Measurements from ENCODE around the gene TMTC1.

DNA sequence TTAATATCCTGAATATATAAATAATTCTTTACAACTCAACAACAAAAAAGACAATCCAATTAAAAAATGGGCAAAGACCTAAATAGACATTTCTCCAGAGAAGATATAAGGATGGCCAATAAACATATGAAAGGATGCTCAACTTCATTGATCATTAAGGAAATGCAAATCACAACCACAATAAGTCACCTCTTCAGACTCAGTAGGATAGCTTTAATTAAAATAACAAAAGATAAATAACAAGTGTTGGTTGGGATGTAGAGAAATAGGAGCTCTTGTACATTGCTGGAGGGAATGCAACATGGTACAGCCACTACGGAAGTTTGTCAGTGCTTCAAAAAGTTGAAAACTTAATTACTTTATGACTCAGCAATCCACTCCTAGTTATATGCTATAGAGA, 156.5 kb downstream of the TMTC1 start:
- TF ChIP-seq, protein P1, sequence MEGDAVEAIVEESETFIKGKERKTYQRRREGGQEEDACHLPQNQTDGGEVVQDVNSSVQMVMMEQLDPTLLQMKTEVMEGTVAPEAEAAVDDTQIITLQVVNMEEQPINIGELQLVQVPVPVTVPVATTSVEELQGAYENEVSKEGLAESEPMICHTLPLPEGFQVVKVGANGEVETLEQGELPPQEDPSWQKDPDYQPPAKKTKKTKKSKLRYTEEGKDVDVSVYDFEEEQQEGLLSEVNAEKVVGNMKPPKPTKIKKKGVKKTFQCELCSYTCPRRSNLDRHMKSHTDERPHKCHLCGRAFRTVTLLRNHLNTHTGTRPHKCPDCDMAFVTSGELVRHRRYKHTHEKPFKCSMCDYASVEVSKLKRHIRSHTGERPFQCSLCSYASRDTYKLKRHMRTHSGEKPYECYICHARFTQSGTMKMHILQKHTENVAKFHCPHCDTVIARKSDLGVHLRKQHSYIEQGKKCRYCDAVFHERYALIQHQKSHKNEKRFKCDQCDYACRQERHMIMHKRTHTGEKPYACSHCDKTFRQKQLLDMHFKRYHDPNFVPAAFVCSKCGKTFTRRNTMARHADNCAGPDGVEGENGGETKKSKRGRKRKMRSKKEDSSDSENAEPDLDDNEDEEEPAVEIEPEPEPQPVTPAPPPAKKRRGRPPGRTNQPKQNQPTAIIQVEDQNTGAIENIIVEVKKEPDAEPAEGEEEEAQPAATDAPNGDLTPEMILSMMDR (IDR thresholded peaks at IDR 0.05 in 2 of 3, conservative IDR thresholded peaks at IDR 0.05 in 1 of 3; ENCODE audit: insufficient read depth in 2 of 3, low read depth in 1 of 3, low read length in 3 of 3) = no peak
- TF ChIP-seq ARNT (IDR thresholded peaks at IDR 0.05) (no peak), NFIC (IDR thresholded peaks at IDR 0.05) (no peak), SMC3 (conservative IDR thresholded peaks at IDR 0.05; ENCODE audit: insufficient read depth, low read depth, low read length) (no peak), CBX5 (IDR thresholded peaks at IDR 0.05; ENCODE audit: borderline replicate concordance, low read depth) (no peak), SAFB2 (IDR thresholded peaks at IDR 0.05; ENCODE audit: borderline replicate concordance, low read depth, low read length, severe bottlenecking) (no peak), RB1 (IDR thresholded peaks at IDR 0.05; ENCODE audit: low read depth) (no peak), MCM2 (IDR thresholded peaks at IDR 0.05; ENCODE audit: low read depth) (no peak), NFE2L1 (tag; IDR thresholded peaks at IDR 0.05; ENCODE audit: borderline replicate concordance, low read depth) (no peak), TEAD4 (IDR thresholded peaks at IDR 0.05; ENCODE audit: low read length) (no peak), TEAD4 (CRISPR knock-in tag; IDR thresholded peaks at IDR 0.05; ENCODE audit: borderline replicate concordance) (no peak), SRF (CRISPR knock-in tag; IDR thresholded peaks at IDR 0.05) (no peak), BHLHE40 (IDR thresholded peaks at IDR 0.05; ENCODE audit: low read length) (no peak), EGR1 (conservative IDR thresholded peaks at IDR 0.05) (no peak), RFX5 (IDR thresholded peaks at IDR 0.05; ENCODE audit: low read depth, low read length) (no peak)

All from K562 (cell line).